CD4-positive, alpha-beta T cell (primary cell): Measurements from ENCODE around the gene DLGAP4. TPM values are rescaled to one million over a fixed set of nuclear protein-coding genes. Genes with fewer than 3 reads are reported as not detected.

Source experiments
- ATAC-seq: fragments of 200-7000 bp; cut with Tn5 transposase; one replicate; pipeline ENCODE4 v1.10.0; 2022; ENCODE audit warnings: mild to moderate bottlenecking; ENCODE audit not compliant: poor library complexity
- CTCF ChIA-PET: fragments of 350-600 bp; sonication (Branson Sonifier 250); formaldehyde crosslinking; loops from one replicate; lab custom pipeline; 2021; ENCODE audit warnings: antibody characterized with exemption, inconsistent platforms; lab: Charles Lee
- POLR2A ChIA-PET: fragments of 350-600 bp; sonication (Branson Sonifier 250); formaldehyde crosslinking; loops from one replicate; lab custom pipeline; 2021; ENCODE audit warnings: antibody characterized with exemption, inconsistent platforms; lab: Charles Lee
- DNase-seq, 14 experiments: peaks; one replicate each; pipeline ENCODE4 v3.0.0-alpha.2; 2013 to 2020; ENCODE audit warnings: mixed read lengths in 2 of 14
- H3K27ac ChIP-seq, 2 donors: one replicate each; pipeline versions ENCODE4 v1.5.1 to v1.7.0; 2013; ENCODE audit warnings: low read length in 2 of 2, low read depth in 1 of 2, mild to moderate bottlenecking in 1 of 2
- H3K27me3 ChIP-seq, 2 experiments: 1 replicate in 1 of 2; 2 replicates in 1 of 2; pipeline versions ENCODE4 v1.6.1 to v1.7.0; 2013; ENCODE audit warnings: low read length in 2 of 2, control low read depth in 1 of 2, mild to moderate bottlenecking in 1 of 2, moderate library complexity in 1 of 2; ENCODE audit not compliant: insufficient read depth in 2 of 2, control insufficient read depth in 1 of 2
- H3K36me3 ChIP-seq: one replicate; pipeline ENCODE4 v1.6.1; 2013; ENCODE audit warnings: low read length, control low read depth; ENCODE audit not compliant: insufficient read depth
- H3K4me1 ChIP-seq: one replicate; pipeline ENCODE4 v1.6.1; 2013; ENCODE audit warnings: low read length, control low read depth; ENCODE audit not compliant: insufficient read depth
- H3K4me3 ChIP-seq: one replicate; pipeline ENCODE4 v1.5.1; 2013; ENCODE audit warnings: mild to moderate bottlenecking, low read length, moderate library complexity
- H3K9me3 ChIP-seq, 2 experiments: 1 replicate in 1 of 2; 2 replicates in 1 of 2; pipeline versions ENCODE4 v1.6.1 to v1.7.0; 2013; ENCODE audit warnings: low read length in 2 of 2, mild to moderate bottlenecking in 2 of 2, control low read depth in 1 of 2, moderate library complexity in 1 of 2; ENCODE audit not compliant: control insufficient read depth in 1 of 2, insufficient read depth in 1 of 2
- H3K27ac Mint-ChIP-seq: one replicate; pipeline ENCODE4 v1.8.0; 2020; ENCODE audit warnings: mixed read lengths
- H3K27me3 Mint-ChIP-seq: one replicate; pipeline ENCODE4 v1.8.0; 2021; ENCODE audit warnings: mixed read lengths
- H3K36me3 Mint-ChIP-seq: one replicate; pipeline ENCODE4 v1.8.0; 2021; ENCODE audit warnings: low read depth, mixed read lengths
- H3K4me1 Mint-ChIP-seq: one replicate; pipeline ENCODE4 v1.8.0; 2021; ENCODE audit warnings: low read depth, mixed read lengths
- H3K4me3 Mint-ChIP-seq: one replicate; pipeline ENCODE4 v1.8.0; 2020; ENCODE audit warnings: mild to moderate bottlenecking, mixed read lengths
- H3K9me3 Mint-ChIP-seq: one replicate; pipeline ENCODE4 v1.8.0; 2020; ENCODE audit warnings: mixed read lengths
- CTCF ChIP-seq: fragments of 200-600 bp; IDR thresholded peaks from one replicate; pipeline ENCODE4 v1.8.0; 2022; ENCODE audit warnings: antibody characterized with exemption, mild to moderate bottlenecking
- intact Hi-C, 2 experiments: fragments of 100-400 bp; cut with DNase I in 1 of 2; cut with micrococcal nuclease in 1 of 2; formaldehyde crosslinking; loops; one replicate each; pipeline versions ENCODE4 v1.15.1 to v1.9.0; 2023 to 2025; cut with DNase I, micrococcal nuclease
- total RNA-seq, 174 experiments: library from RNA in 2 of 174; stranded (reverse) in 2 of 174; gene quantifications; one replicate each; pipeline ENCODE4 v1.2.3 and lab custom pipeline; 2021 to 2026

DLGAP4 gene
- total RNA-seq, 2 experiments from 2014 or later, result 16.0 to 16.1 TPM

GRCh38 chr20:36271639-36272546 lies 34.2 kb upstream of the DLGAP4 start:
- H3K4me1 Mint-ChIP-seq, result no peaks in the 10 kb centered on the region
- Histone ChIP-seq H3K27ac (no peak overlapping the region), H3K36me3 (no peaks in the 10 kb centered on the region), H3K9me3 (no peaks in the 10 kb centered on the region), H3K4me3 (no peak overlapping the region), H3K4me1 (no peaks in the 10 kb centered on the region), H3K27me3 (no peaks in the 10 kb centered on the region)
- no peak overlapping the region for H3K4me3 Mint-ChIP-seq
- H3K36me3 Mint-ChIP-seq, result no peaks in the 10 kb centered on the region
- CTCF ChIA-PET, result no interaction called here
- no peaks in the 10 kb centered on the region for H3K9me3 Mint-ChIP-seq
- intact Hi-C loops, result no loop called here
- POLR2A ChIA-PET, result no interaction called here
- no peak for DNase-seq
- H3K27me3 Mint-ChIP-seq, result peaks cover 3% of the 10 kb centered on the region
- TF ChIP-seq CTCF, result no peak
- no peak for ATAC-seq
- H3K27ac Mint-ChIP-seq, result no peak overlapping the region

GRCh38 chr20:36272547-36273220 lies 33.5 kb upstream of the DLGAP4 start:
- H3K4me3 Mint-ChIP-seq, result no peak overlapping the region
- Histone ChIP-seq H3K27me3 (no peaks in the 10 kb centered on the region), H3K4me3 (no peak overlapping the region), H3K27ac (no peak overlapping the region), H3K36me3 (no peaks in the 10 kb centered on the region), H3K4me1 (no peaks in the 10 kb centered on the region), H3K9me3 (no peaks in the 10 kb centered on the region)
- DNase-seq (no peak), ATAC-seq (no peak)
- H3K4me1 Mint-ChIP-seq, result no peaks in the 10 kb centered on the region
- intact Hi-C loops, result no loop called here
- H3K27ac Mint-ChIP-seq, result no peak overlapping the region
- ChIA-PET CTCF (no interaction called here), POLR2A (no interaction called here)
- no peaks in the 10 kb centered on the region for H3K9me3 Mint-ChIP-seq
- TF ChIP-seq CTCF, result no peak
- H3K27me3 Mint-ChIP-seq, result peaks cover 6% of the 10 kb centered on the region
- H3K36me3 Mint-ChIP-seq, result no peaks in the 10 kb centered on the region

- Histone ChIP-seq H3K27me3 (peaks cover 0 to 6% of the 10 kb centered on the region in 2 experiments), H3K4me3 (no peak overlapping the region), H3K36me3 (no peaks in the 10 kb centered on the region), H3K27ac (no peak overlapping the region), H3K9me3 (no peaks in the 10 kb centered on the region), H3K4me1 (no peaks in the 10 kb centered on the region)
- Mint-ChIP-seq H3K4me1 (no peaks in the 10 kb centered on the region), H3K27ac (no peak overlapping the region), H3K4me3 (no peak overlapping the region), H3K9me3 (no peaks in the 10 kb centered on the region), H3K36me3 (no peaks in the 10 kb centered on the region), H3K27me3 (peaks cover 6% of the 10 kb centered on the region)
- intact Hi-C loops, result no loop called here
- DNase-seq (peak in 3 of 14 experiments; percentile 19 to 34 (median 24)), ATAC-seq (no peak)
- CTCF ChIA-PET, result no interaction called here
- TF ChIP-seq CTCF, result no peak
- POLR2A ChIA-PET, result interaction anchor here (0.6 kb wide), 1 partner anchor 1256 kb away, joined by 3 read pairs; no protein-coding TSS in a partner anchor
Observed at GRCh38 chr20:36273414-36274180, 32.5 kb upstream of the DLGAP4 start.
